Left ventricle myocardium inferior (tissue), 1 donor: Measurements from ENCODE around the gene RNF183. TPM values are rescaled to one million over a fixed set of nuclear protein-coding genes. Genes with fewer than 3 reads are reported as not detected.
"Not testable (repeated sequence)": the region's sequence is repeated elsewhere in the genome, so short reads cannot be mapped to it uniquely, and the experiment has no call there.

Experiments
- DNase-seq: peaks from one replicate; pipeline ENCODE4 v3.0.0-alpha.2; 2020
- H3K27ac ChIP-seq: fragments of 200-600 bp; replicated peaks from 2 replicates; pipeline ENCODE4 v1.8.0; 2021
- H3K27me3 ChIP-seq: fragments of 200-600 bp; 2 replicates; pipeline ENCODE4 v1.8.0; 2021; ENCODE audit warnings: low read depth
- H3K36me3 ChIP-seq: fragments of 200-600 bp; 2 replicates; pipeline ENCODE4 v1.8.0; 2021
- H3K4me1 ChIP-seq: fragments of 200-600 bp; 2 replicates; pipeline ENCODE4 v1.8.0; 2021
- H3K4me3 ChIP-seq: fragments of 200-600 bp; 2 replicates; pipeline ENCODE4 v1.8.0; 2021; ENCODE audit warnings: mild to moderate bottlenecking, moderate library complexity
- H3K9me3 ChIP-seq: fragments of 200-600 bp; replicated peaks from 2 replicates; pipeline ENCODE4 v1.8.0; 2021
- CTCF ChIP-seq: fragments of 200-600 bp; IDR thresholded peaks from 2 replicates; pipeline ENCODE4 v1.8.0; 2021; ENCODE audit warnings: antibody characterized with exemption, mild to moderate bottlenecking, borderline replicate concordance
- intact Hi-C: fragments of 100-400 bp; cut with micrococcal nuclease; formaldehyde crosslinking; loops from one replicate; pipeline ENCODE4 v1.11.0; 2022
- total RNA-seq: library from RNA; stranded (reverse); fragmentation: NEBNext Ultra II Directional; extraction: Animal tissue kit (Norgen Biotek cat#: 25700); gene quantifications from one replicate; pipeline ENCODE4 v1.2.1, GENCODE V29; 2021
- donor health status: DM: no; HTN: yes; CAD: no; lungs with severe emphysema.

RNF183 gene
- total RNA-seq, 1 donor from 2014 or later, result not detected

- Histone ChIP-seq H3K9me3 (peaks cover 6% of the 10 kb centered on the region), H3K27me3 (no peaks in the 10 kb centered on the region), H3K4me1 (peaks cover 9% of the 10 kb centered on the region), H3K27ac (no peak overlapping the region), H3K36me3 (no peaks in the 10 kb centered on the region), H3K4me3 (no peak overlapping the region)
- DNase-seq, result no peak
- TF ChIP-seq CTCF, result no peak
- intact Hi-C loops, result no loop called here
Observed at GRCh38 chr9:113250807-113251206, 52.4 kb downstream of the RNF183 start.

- H3K36me3 ChIP-seq, H3K4me1 ChIP-seq, H3K27ac ChIP-seq, H3K9me3 ChIP-seq, intact Hi-C loops, DNase-seq, H3K27me3 ChIP-seq, H3K4me3 ChIP-seq: not testable (repeated sequence)
Observed at GRCh38 chr9:113249661-113250060, 53.5 kb downstream of the RNF183 start.

- peaks cover 9% of the 10 kb centered on the region for H3K4me1 ChIP-seq
- intact Hi-C loops, result no loop called here
- no peak for TF ChIP-seq CTCF
- H3K27me3 ChIP-seq, result no peaks in the 10 kb centered on the region
- no peak overlapping the region for H3K4me3 ChIP-seq
- H3K9me3 ChIP-seq, result peaks cover 6% of the 10 kb centered on the region
- DNase-seq, result no peak
- no peak overlapping the region for H3K27ac ChIP-seq
- H3K36me3 ChIP-seq, result no peaks in the 10 kb centered on the region
Observed at GRCh38 chr9:113247640-113248039, 55.5 kb downstream of the RNF183 start.

Other genes with a start within 250 kb of the RNF183 start
- gene ZFP37, start 246.7 kb downstream of the RNF183 start, total RNA-seq, result 1.0 TPM
- 10.7 TPM for gene SLC31A2, start 152.4 kb downstream of the RNF183 start, total RNA-seq
- gene FKBP15, start 82.1 kb downstream of the RNF183 start, total RNA-seq, result 19.0 TPM
- gene SLC31A1, start 81.8 kb downstream of the RNF183 start, total RNA-seq, result 12.6 TPM
- gene CDC26, start 27.8 kb downstream of the RNF183 start, total RNA-seq, result 37.0 TPM
- gene PRPF4, start 27.7 kb downstream of the RNF183 start, total RNA-seq, result 11.2 TPM
- 12.4 TPM for gene WDR31, start 36.9 kb upstream of the RNF183 start, total RNA-seq
- 0.25 TPM for gene BSPRY, start 46.2 kb upstream of the RNF183 start, total RNA-seq
- gene HDHD3, start 73.6 kb upstream of the RNF183 start, total RNA-seq, result 8.9 TPM
- gene ALAD, start 97.9 kb upstream of the RNF183 start, total RNA-seq, result 75.6 TPM
- 22.5 TPM for gene POLE3, start 107.3 kb upstream of the RNF183 start, total RNA-seq
- gene C9orf43, start 107.4 kb upstream of the RNF183 start, total RNA-seq, result 0.14 TPM
- gene RGS3, start 160.4 kb upstream of the RNF183 start, total RNA-seq, result 187 TPM